ENCODE measurements around the gene GRAP.

GRAP gene

DNA sequence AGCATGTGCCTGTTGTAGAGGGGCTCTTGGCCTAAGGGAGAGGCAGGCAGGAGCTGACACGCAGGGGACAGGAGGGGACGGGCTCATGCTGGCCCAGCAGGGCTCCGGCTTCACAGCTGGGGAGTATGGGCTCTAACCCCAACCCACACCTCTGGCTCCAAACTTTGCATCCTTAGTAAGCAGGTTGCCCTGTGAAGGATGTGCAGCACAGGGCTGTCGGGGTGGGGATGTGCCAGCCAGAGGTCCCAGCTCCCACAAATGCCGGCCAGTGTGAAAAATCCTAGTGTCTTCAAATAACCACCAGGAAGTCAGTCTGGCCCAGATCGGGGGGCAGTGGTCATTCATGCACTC, 28.2 kb downstream of the GRAP start:
- no peak for DNase-seq (ENCODE audit: low spot score)

DNA sequence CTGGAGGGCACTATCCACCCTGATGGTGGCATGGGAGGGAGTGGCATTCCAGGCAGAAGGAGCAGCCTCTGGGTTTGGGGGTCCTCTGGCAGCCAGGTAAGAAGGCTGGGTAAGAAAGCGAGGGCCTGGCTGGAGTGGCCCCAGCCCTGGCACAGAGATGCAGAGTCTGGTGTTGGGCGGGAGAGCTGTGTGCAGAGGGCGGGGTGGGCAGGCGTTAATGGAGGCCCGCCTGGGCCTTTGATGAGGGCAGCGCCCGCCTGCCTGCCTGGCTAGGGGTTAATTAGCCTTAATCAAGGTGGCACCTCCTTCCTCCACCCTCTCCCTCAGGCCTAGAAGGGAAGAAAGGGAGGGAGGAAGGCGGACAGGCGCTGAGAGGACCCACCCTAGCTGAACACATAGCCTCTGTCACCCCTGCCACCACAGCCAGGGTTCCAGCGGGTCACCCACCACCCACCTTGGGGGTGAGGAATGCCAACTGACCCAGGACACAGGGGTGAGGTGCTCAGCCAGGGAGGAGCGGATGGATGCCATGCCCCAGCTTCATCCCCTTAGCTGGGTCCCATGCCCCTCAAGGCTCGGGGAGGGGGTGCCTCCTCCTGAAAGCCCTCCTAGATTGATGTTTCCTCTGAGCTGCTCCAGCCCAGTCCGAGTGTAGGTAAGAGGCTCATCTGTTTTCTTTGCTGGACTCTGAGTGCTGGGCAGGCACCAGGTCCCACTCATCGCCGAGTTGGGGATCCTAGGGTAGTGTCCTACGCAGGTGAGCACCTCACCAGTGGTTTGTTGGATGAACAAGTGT, 28.8 kb downstream of the GRAP start:
- no peak for DNase-seq (ENCODE audit: low spot score)

DNA sequence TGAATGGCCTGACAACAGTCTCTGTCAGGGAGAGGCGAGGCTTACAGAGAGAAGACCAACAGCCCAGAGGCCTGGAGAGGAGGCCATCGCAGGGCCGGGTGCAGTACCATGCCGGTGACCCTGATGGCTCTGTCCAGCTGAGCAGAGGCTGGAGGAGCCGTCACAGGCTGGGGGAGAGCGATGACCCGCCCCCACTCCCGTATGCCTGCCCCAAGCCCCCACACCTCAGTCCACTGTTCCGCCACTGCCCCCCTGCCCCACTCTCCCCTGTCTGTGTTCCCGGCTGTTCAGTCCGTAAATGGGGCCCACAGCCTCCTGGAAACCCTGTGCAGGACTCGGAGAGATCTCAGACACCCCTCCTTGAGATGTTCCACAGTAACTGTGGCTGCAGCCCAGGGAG, 29.4 kb downstream of the GRAP start:
- DNase-seq (ENCODE audit: low spot score), result no peak

DNA sequence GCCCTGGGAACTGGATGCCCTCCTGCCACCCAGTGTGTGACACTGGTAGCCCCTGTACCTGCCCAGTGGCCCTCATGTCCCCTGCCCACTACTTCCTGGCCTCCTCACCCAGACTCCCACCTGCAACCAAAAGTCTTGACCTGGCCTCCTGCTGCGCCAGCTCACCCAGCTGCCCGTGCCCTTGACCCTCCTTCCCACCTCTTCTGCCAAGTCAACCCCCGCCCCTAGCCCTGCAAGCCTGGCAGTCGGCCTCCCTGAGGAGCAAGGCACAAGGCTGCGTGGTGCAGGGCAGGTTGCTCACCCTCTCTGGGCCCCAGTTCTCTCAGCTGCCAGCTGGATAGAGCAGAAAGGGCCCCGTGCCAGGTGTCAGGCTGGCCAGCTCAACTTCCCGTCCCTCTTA, 29.9 kb downstream of the GRAP start:
- DNase-seq (ENCODE audit: low spot score), result no peak

DNA sequence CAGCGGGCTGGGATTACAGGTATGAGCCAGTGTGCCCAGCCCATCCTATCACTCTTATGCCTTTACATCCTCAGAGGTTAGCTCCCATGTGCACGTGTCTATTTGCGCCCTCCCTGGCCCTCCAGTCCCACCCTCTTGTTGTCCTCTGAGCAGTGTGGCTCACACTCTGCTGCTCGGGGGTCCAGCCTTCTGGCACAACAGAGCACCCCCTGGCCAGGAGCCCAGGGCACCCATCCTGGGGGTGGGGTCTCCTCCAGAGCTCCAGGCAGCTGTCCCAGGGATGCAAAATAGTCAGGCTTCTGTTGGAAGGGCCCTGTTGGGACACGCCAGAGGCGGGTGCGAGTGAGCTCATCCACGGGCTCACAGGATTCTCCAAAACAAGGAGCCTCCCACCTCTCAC, 30.5 kb downstream of the GRAP start:
- DNase-seq (ENCODE audit: low spot score), result no peak

DNA sequence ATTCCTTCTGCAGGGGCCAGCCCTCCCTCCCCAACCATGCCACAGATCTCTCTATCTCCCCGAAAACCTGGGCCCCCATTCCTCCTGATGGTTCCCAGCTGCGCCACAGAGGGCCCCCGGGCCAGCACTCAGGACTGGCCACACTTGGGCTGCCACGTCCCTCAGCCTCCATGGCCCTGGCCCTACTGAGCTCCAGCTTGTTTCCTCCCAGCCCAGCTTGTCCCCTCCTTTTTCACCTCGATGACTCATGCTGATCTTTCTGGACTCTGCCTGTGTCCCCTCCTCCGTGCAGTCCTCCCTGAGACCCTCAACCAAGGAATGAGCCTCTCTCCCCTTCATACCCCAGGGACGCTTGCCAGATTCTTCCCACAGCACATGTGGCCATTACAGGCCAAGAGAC, 31.3 kb downstream of the GRAP start:
- DNase-seq (ENCODE audit: low spot score), result no peak

DNA sequence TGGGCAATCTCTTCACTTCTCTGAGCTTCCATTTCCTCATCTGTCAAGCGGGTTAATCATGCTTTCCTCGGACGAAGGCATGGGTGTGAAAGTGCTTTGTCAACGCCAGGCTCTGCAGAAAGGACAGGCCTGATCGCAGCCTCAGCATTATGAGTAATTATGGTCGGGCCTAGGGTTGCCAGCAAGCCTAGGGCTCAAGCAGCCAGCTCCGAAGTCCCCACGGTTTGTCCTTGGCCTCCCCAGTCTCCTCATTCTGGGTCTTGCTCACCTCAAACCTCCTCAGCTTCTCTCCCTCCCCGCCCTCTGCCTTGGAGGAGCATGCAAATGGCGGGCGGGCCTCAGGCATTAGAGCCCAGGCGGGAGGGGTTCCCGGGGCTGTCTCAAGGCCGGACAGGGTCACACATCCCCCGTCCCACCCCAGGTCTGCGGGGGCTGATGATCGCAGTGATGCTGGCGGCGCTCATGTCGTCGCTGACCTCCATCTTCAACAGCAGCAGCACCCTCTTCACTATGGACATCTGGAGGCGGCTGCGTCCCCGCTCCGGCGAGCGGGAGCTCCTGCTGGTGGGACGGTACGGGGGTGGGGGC, 32.0 kb downstream of the GRAP start:
- DNase-seq (ENCODE audit: low spot score), result no peak

DNA sequence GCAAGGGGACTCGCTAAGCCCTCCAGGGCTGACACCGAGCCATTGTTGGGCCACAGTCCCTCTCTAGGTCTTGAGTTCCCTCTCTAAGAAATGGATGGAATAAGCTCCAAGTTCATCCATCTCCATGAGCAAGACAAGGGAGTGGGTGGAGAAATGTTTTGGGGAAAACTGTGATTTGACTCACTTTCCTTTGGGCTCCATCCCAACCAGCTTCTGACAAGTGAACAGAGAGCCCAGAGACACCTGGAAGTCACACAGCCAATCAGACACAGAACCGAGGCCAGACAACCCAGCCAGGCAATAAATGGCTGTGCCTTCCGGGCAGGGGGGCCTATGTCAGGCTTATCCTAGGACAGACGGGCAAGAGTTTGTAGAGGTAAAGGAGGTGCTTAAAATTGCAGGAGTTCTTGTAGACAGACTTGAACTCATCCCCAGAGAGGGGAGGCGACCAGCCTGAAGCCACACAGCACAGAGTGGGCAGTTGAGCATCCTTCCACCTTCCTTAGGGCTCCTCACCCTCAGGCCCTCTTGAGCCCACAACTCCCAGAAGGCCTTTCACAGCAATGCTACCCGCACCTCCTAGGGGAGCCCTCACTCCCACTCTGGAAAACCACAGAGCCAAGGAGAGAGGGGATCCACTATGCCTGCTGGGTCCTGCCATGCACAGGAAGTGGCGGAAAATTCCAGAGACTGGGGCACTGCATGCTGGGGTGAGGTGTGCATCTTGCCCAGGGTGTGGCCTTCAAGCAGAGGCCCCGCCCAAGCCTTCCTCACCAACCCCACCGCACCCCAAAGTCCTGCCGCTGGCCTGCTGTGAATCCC, 32.7 kb downstream of the GRAP start:
- DNase-seq (ENCODE audit: low spot score), result no peak

DNA sequence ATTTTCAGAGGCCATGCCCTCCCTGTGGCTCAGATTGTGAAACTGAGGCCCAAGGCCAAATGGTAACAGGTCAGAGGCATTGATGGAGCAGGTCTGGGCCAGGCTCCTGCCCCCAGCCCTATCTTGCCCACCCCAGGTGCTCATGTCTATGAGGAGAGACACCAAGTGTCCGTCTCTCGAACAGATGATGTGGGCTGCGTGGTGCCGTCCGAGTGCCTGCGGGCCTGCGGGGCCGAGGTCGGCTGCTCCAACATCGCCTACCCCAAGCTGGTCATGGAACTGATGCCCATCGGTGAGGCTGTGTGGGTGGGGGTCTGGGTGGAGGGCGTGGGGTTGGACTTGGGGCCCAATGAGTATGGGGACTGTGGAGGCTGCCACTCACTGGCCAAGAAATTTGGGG, 33.5 kb downstream of the GRAP start:
- DNase-seq (ENCODE audit: low spot score), result no peak

DNA sequence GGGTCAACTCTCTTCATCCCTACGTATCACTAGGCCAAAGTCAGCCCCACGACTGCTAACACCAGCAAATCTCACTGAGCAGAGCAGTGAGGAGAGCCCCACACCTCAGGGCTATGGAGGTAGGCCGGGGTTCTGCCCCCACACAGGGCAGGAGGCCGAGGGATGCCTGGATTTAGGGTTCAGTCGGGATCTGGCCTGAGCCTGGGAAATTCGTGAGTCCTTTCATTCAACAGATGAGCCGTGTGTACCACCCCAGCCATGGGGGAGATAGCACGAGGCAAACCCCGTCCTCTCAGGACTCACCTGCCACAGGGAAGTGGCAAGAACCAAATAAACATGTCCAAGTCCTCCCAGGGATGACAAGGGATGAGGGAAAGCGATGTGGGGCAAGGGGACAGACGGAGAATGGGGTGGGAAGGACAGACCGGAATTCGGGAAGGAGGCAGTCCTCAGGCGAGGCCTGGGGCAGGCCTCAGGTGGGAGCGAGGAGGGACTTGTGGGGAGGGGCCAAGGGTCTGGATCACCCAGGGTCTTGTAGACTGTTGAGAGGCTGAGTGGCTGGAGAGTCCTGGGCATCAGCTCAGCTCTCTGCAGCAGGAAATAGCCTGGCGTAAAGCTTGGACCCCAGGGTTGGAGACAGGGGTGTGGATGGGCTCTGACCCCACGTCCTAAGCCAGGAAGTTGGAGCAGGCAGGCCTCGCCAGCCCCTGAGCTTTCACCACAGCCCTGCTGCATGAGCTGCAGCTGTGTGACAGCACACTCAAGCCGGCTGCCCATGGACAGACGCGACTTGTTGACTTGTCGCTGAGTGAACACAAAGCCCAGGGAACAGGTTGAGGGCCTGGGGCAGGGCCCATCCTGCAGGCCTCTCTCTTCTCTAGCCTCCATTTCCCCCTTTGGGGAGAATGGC, 34.3 kb downstream of the GRAP start:
- DNase-seq (ENCODE audit: low spot score), result no peak

DNA sequence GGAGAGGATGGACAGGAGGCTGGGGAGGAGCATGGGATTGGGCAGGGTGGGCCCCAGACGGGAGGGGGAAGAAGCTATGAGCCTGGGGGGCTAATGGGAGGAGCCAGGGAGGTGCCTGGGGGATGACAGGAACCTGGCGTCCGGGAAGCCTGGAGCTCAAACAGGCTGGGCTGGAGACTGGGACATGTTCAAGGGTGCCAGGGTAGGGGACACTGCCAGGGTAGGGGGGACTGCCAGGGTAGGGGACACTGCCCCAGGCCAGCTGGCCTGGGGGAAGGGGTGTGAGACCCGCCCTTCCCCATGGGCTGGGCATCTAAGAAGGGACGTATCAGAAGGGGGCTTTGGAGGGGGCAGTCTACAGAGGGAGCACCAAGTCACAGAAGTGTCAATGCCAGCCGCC, 35.2 kb downstream of the GRAP start:
- DNase-seq (ENCODE audit: low spot score), result no peak

DNA sequence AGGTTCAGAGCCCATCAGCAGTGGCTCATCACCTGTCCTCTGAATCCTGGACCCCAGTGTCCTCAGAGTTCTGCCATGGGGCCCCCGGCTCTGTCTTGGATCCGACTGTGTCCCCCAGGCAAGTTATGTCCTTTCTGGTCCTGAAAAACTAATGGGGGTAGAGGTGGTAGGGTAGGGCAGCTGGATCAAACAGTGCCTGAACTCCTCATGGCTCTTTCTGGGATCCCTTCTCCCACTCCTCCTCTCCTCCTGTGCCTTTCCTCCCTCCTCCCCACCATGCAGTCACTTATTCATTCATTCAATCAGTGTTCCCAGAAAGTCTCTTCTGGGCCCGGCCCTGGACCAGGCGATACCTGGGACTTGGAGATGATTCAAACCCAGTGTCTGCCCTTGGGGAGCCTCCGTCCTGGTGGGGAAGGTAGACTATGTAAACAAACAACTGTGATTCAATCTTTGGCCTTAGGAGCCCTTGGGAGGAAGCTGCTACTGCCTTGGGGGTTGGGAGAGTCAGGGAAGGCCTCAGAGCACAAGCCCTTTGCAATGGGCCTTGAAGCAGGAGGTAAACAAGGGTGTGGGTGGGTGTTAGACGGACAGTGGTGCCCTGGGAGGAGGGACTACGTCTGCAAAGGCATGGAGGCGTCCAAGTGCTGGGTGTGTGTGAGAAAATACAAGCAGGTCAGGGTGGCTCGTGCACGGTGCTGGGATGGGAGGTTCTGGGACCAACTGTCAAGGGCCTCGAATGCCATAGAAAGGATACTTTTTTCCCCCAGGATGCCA, 35.8 kb downstream of the GRAP start:
- no peak for DNase-seq (ENCODE audit: low spot score)

DNA sequence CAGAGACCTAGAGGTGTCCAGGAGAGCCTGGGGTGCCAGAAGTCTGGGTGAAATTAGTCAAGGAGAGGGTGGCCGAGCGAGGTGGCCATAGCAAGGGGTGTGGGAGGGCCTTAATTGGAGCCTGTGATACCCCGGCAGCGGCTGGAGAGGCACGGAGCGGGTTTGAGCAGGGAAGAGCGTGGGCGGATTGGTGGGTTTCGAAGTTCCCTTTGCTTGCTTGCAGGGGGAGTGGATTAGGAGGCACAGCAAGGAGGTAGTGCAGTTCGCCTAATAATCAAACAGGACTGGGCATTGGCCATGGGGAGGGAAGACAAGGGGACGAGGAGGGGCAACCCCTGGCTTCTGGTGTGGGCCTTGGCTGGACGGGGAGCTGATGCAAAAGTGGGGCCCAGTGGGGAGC, 36.8 kb downstream of the GRAP start:
- no peak for DNase-seq (ENCODE audit: low spot score)

DNA sequence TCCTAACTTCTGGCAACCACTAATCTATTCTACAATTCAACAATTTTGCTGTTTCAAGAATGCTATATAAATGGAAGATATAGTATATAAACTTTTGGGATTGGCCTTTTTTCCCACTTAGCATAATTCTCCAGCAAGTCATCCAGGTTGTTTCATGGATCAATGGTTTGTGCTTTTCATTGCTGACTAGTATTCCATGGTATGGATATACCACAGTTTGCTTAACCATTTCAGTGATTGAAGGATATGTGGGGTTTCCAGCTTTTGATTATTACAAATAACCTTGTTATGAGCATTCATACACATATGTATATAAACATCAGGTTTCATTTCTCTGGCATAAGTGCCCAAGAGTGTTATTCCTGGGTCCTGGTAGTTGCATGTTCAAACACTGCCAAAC, 40.1 kb downstream of the GRAP start:
- no peak for DNase-seq (ENCODE audit: low spot score)

DNA sequence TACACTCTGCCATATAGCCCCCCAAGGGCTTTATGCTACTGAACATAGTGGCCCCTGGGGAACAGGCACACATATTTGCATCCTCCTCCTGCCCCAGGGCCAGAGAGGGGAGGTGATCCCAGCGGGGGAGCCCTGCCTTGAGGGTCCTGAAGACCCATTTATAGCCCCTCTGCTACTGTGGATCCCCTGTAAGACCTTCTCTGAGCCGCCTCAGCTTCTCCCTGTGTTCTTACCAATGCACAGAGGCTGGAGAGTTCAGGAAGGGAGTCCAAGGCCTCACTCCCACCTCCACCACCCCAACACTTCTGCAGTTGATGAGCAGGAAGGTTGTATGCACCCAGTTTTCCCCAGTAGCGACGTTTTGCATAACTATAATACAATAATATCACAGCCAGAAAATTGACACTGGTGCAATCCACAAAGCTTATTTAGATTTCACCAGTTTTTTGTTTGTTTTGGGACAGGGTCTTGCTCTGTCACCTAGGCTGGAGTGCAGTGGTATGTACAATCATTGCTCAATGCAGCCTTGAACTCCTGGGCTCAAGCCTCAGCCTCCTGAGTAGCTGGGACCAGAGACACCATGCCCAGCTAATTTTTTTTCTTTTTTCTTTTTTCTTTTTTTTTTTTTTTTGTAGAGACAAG, 40.8 kb downstream of the GRAP start:
- DNase-seq (ENCODE audit: low spot score), result no peak

DNA sequence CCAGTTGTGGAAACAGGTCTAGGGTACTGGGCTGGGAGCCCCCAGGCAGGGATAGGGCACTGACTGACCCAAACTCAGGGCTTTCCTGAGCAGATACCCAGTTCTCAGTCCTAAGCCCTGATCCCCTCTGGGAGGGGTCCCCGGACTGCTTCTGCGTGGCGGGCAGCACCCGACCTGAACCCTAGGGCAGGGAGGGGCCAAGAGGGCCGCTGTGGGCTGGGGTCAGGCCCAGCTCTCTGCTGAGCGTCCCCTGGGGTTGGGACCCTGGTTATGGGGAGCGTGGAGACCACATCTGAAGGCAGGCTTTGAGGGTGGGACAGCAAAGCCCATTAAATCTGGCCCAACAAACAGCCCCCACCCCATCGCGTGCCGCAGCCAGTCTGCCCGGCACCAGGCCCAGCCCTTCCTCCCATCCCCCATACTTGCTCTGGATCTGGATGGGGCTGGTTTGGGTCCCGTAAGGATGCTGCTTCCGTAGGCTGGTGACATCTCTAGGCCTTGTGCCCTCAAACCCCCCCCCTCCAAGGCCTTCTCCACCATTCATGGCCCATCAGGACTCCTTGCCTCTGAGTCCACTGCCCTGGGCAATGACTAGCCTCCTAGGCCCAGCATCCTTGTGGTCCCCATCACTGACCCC, 41.5 kb downstream of the GRAP start:
- DNase-seq (ENCODE audit: low spot score), result no peak

DNA sequence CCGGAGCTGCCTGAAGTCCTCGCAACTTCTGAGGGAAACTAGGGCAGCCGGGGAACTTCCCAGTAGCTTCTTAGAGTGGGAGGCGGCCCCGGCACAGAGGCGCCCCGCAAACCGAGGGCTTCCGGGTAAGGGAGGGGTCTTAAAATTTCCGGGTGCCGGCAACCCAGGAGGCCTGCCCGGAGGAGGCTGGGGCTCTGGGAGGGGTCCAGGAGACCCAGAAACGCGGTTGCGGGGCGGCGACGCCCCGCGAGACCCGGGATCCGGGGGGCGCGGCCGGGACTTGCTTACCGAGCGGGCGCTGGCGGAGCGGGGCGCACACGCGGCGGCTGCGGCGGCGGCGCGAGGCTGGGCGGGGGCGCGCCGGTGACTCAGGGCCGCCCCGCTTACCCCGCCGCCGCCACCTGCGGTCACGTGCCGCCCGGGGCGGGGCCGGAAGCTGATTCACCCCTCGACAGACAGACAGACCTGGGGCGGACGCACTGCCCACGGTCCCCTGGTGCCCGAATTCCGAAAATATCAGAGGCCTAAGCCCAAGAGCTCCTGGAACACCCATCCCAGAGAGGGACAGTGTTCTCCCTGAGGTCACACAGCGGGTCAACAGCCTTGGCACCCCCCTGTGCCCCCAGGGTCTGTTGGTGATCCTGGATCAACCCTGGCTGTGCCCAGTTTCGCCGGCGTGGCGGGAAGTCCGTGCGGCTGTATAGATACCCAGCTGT, 42.2 kb downstream of the GRAP start, which contains the start of gene FAM83G:
Gene FAM83G (minus strand): TSS at position 344 of the 716 bp plus-strand sequence. CDS start 723 bp downstream, outside the sequence.
- DNase-seq (ENCODE audit: low spot score), result peak; percentile 83

DNA sequence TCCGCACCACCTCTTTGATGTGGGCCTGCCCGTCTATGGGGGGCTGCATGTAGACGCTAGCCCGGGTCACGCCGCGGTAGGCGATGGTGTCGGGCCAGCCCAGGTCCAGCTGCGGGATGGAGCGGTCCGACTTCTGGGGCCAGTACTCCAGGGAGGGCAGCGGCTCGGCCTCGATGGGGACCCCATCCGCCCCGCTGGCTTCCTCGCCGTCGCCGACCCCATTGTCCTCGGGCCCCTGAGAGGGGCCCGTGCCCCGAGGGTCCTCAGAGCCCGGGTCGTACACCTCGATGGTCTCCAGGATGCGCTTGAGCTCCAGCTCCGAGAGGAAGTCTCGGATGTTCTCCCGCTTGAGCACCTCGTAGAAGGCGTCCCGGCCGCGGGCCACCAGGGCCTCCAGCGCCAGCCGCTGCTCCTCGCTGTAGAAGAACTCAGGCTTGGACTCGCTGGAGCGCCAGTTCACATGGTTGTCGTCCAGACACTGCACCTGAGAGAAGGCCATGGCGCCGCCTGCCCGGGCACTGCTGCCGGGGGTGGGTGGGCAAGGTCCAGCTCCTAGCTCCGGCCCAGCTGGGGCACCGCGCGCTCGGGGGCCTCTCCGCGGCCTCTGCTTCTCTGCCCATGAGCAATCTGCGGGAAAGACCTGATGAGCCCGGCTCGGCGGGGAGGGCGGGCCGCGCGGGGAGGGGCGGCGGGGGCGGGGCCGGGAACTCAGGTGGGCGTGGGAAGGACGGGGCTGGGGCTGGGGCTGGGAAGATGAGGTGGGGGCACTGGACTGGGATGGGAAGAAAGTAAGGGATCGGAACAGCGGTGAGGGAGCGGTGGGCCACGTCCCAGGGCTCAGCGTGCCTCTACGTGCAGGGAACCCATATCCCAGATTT, 43.0 kb downstream of the GRAP start:
- DNase-seq (ENCODE audit: low spot score), result peak; percentile 26
